ENCODE results near the gene SELENOO. TPM values are rescaled to one million over a fixed set of nuclear protein-coding genes. Genes with fewer than 3 reads are reported as not detected.

Gene SELENOO
- total and polyA plus RNA-seq, 2 of the 13 experiments (the other 11 are each of a cell fraction or from before 2014, with no cell fraction given): 14.4 to 19.0 TPM

- BruUV-seq (replicated peaks): no TSS peak
- no peak overlapping the region for H3K4me2 ChIP-seq (ENCODE audit: low read depth, low read length)
- no peaks in the 10 kb centered on the region for H4K20me1 ChIP-seq (ENCODE audit: insufficient read depth, low read length)
These were observed 43.0 kb upstream of the SELENOO start for GRCh38 chr22:50157709-50158375.

GRCh38 chr22:50160947-50161346, 39.9 kb upstream of the SELENOO start:
- FAIRE-seq (no peak), ATAC-seq (peak; percentile 78), DNase-seq (ENCODE audit: low spot score) (no peak)
- no peaks in the 10 kb centered on the region for H4K20me1 ChIP-seq (ENCODE audit: insufficient read depth, low read length)
- H3K9me3 ChIP-seq (ENCODE audit: low read length): no peaks in the 10 kb centered on the region
- H3K9ac ChIP-seq (ENCODE audit: insufficient read depth, low read depth, low read length): no peak overlapping the region
- no peak overlapping the region for H3K4me3 ChIP-seq (replicated peaks in 1 of 3; ENCODE audit: insufficient read depth in 1 of 3, low read depth in 2 of 3, low read length in 3 of 3)
- no peaks in the 10 kb centered on the region for H3K4me1 ChIP-seq (ENCODE audit: insufficient read depth, low read length)
- BruUV-seq (replicated peaks): no TSS peak
- in situ Hi-C loops (cut with HindIII; ENCODE audit: extremely low pct_ligation_motif_present, low pct_unique_long_range_greater_than_20kb) (no loop called here), intact Hi-C loops (cut with micrococcal nuclease; ENCODE audit: unreplicated experiment) (no loop called here)
- no peak overlapping the region for H2AFZ ChIP-seq (ENCODE audit: low read length)
- H3K27me3 ChIP-seq (ENCODE audit: control insufficient read depth in 1 of 2, insufficient read depth in 2 of 2, low read length in 2 of 2): peaks cover 1 to 40% of the 10 kb centered on the region in 2 experiments; a peak in 4 of 5 replicates
- no peaks in the 10 kb centered on the region for H3K79me2 ChIP-seq (ENCODE audit: insufficient read depth, low read length)
- ChIA-PET CTCF (ENCODE audit: low intra/inter-chr PET ratio, low total read pairs) (no interaction called here), POLR2A (no interaction called here)
- H3K36me3 ChIP-seq (replicated peaks in 1 of 2; ENCODE audit: control insufficient read depth in 1 of 2, insufficient read depth in 2 of 2, low read length in 2 of 2): no peaks in the 10 kb centered on the region
- H3K27ac ChIP-seq (ENCODE audit: extremely low read length, insufficient read depth, low read length): no peak overlapping the region
- H3K4me2 ChIP-seq (ENCODE audit: low read depth, low read length): no peak overlapping the region
- 53% methylated on average over 5 of the region's 7 CpGs for WGBS (ENCODE audit: low lambda C conversion rate)
- TF ChIP-seq HNRNPH1 (optimal IDR thresholded peaks at IDR 0.05; ENCODE audit: low read depth, low read length): no peak
- no peak for TF ChIP-seq ZNF407 (CRISPR knock-in tag; IDR thresholded peaks at IDR 0.05; ENCODE audit: not compliant biosample characterization)
- no peak for TF ChIP-seq NFYC (CRISPR knock-in tag; IDR thresholded peaks at IDR 0.05)
- no peak for TF ChIP-seq RARA (CRISPR knock-in tag; IDR thresholded peaks at IDR 0.05)
- TF ChIP-seq TFAP4 (IDR thresholded peaks at IDR 0.05; ENCODE audit: borderline replicate concordance, low read depth): no peak
- TF ChIP-seq KLF12 (CRISPR knock-in tag; IDR thresholded peaks at IDR 0.05; ENCODE audit: borderline replicate concordance): no peak
- TF ChIP-seq ARID2 (CRISPR knock-in tag; IDR thresholded peaks at IDR 0.05; ENCODE audit: borderline replicate concordance): no peak

More at GRCh38 chr22:50157709-50158375, 43.0 kb upstream of the SELENOO start:
- H3K36me3 ChIP-seq (replicated peaks in 1 of 2; ENCODE audit: control insufficient read depth in 1 of 2, insufficient read depth in 2 of 2, low read length in 2 of 2): no peaks in the 10 kb centered on the region
- ChIA-PET POLR2A (no interaction called here), CTCF (ENCODE audit: low intra/inter-chr PET ratio, low total read pairs) (no interaction called here)
- in situ Hi-C loops (cut with HindIII; ENCODE audit: extremely low pct_ligation_motif_present, low pct_unique_long_range_greater_than_20kb) (no loop called here), intact Hi-C loops (cut with micrococcal nuclease; ENCODE audit: unreplicated experiment) (no loop called here)
- no peak overlapping the region for H3K9ac ChIP-seq (ENCODE audit: insufficient read depth, low read depth, low read length)
- no peak for FAIRE-seq
- no peak overlapping the region for H3K27ac ChIP-seq (ENCODE audit: extremely low read length, insufficient read depth, low read length)
- H3K79me2 ChIP-seq (ENCODE audit: insufficient read depth, low read length): no peaks in the 10 kb centered on the region
- no peak for DNase-seq (ENCODE audit: low spot score)
- no peaks in the 10 kb centered on the region for H3K4me1 ChIP-seq (ENCODE audit: insufficient read depth, low read length)
- H3K27me3 ChIP-seq (ENCODE audit: control insufficient read depth in 1 of 2, insufficient read depth in 2 of 2, low read length in 2 of 2): peaks cover 1 to 45% of the 10 kb centered on the region in 2 experiments; a peak in 4 of 5 replicates
- no peaks in the 10 kb centered on the region for H3K9me3 ChIP-seq (ENCODE audit: low read length)
- H3K4me3 ChIP-seq (replicated peaks in 1 of 3; ENCODE audit: insufficient read depth in 1 of 3, low read depth in 2 of 3, low read length in 3 of 3): no peak overlapping the region
- WGBS (ENCODE audit: low lambda C conversion rate): 43% methylated on average over 16 of the region's 21 CpGs
- H2AFZ ChIP-seq (ENCODE audit: low read length): no peak overlapping the region
- no peak for TF ChIP-seq TEAD3 (CRISPR knock-in tag; optimal IDR thresholded peaks at IDR 0.05; ENCODE audit: borderline replicate concordance)
- TF ChIP-seq SNAI1 (CRISPR knock-in tag; IDR thresholded peaks at IDR 0.05; ENCODE audit: borderline replicate concordance): no peak
- no peak for TF ChIP-seq RFX1 (IDR thresholded peaks at IDR 0.05)
- no peak for TF ChIP-seq KLF6 (CRISPR knock-in tag; IDR thresholded peaks at IDR 0.05)
- TF ChIP-seq GPN1 (CRISPR knock-in tag; IDR thresholded peaks at IDR 0.05; ENCODE audit: borderline replicate concordance): no peak
- no peak for ATAC-seq

Data from HepG2 (cell line).